Stimulated activated CD8-positive, alpha-beta memory T cell treated with anti-CD3 and anti-CD28 coated beads, Interleukin-4, amount 100 ng/mL, for 24 hours (primary cell): ENCODE measurements around the gene B4GALNT4.
"Not testable (repeated sequence)": the region's sequence is repeated elsewhere in the genome, so short reads cannot be mapped to it uniquely, and the experiment has no call there.

Experiments
- DNase-seq: peaks from one replicate; pipeline ENCODE4 v3.0.0-alpha.2; 2020; ENCODE audit warnings: low read depth

B4GALNT4 gene

DNA sequence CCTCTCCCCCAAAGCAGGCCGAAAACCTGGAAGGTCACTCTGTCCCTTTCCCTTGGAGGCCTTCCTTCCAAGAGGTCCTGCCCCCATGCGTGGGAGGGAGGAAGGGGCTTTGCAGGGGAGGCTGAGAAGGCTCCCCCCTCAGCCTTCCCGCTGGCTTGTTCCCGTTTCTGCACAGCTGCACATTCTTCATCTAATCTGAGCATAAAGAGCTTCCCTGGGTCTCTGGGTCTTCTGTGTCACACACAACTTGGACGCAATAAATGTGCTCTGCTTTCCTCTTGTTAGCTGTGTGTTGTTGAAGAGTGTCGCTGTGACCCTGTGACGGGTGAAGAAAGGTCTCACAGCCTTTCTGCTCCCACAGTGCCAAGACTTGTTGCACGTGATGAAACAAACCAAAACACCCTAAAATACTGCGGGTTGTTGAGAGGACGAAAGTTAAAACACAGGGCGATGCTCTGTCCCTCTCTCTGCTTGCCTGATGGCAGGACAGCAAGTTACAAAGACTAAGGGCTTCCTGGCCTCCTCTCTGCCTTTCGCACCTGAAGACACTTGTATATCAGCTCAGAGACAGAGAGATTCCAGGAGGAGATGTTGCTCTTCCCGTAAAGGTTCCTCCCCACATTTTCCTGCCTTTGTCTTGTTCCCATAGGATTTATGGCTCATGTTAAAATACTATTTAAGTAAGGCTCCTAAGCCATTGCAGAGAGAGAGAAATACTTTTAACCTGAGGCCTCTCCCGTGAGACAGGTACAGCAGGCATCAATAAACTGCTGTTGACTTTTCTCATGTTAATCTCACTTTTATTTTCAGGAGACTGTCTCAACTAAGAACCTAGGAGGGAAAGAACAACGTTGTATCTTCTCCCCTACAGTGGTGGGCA, 33.3 kb upstream of the B4GALNT4 start:
- DNase-seq = no peak

DNA sequence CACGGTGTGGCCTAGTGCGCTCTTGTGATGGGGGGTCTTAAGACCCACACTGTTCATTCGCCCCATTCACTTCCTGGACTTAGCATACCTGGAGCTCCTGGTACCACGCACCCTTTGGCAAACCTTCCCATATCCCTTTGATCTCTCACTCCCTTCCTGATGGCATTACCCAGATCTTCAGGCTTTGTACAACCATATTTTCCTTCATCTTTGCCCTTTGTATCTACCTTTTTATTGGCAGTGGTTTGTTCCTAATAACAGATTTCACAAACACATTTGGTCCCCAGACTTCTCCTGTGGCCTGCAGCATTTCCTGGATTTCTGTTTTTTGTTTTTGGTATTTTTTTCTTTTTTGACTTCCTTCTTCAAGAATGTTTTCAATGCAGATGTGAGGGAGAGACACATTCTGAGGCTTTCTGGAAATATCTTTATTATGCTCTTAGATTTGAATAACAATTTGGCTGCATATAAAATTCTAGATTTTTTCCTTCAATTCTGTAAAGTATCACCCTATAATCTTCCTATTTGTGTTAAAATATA, 32.6 kb upstream of the B4GALNT4 start:
- DNase-seq = no peak

DNA sequence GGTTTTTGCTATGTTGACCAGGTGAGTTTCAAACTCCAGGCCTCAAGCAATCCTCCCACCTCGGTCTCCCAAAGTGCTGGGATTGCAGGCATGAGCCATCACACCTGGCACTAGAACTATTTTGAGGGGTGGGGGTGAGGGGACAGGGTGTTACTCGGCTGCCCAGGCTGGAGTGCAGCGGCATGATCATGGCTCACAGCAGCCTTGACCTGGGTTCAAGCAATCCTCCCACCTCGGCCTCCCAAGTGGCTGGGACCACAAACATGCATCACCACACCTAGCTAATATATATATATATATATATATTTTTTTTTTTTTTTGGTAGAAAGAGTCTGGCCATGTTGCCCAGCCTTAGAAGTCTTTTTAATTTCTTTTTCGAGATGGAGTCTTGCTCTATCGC, 31.6 kb upstream of the B4GALNT4 start:
- no peak for DNase-seq

DNA sequence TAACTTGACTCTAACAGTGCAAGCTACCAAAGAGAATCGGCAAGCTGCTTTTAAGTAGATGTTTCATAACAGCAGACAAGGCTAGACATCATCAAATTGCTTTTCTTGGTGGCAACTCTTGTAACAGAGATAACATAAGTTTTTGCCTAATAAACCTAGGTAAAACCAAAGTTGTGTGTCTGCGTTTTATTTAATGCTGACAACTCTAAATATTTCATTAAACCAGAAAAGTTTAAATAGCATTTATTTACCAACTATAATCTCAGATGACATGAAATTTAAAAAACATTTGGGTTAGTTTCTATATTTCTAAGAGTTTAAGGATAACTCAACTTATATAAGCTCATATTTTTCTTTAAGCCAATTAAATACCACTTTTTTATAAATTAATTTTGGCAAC, 29.3 kb upstream of the B4GALNT4 start:
- DNase-seq = no peak

DNA sequence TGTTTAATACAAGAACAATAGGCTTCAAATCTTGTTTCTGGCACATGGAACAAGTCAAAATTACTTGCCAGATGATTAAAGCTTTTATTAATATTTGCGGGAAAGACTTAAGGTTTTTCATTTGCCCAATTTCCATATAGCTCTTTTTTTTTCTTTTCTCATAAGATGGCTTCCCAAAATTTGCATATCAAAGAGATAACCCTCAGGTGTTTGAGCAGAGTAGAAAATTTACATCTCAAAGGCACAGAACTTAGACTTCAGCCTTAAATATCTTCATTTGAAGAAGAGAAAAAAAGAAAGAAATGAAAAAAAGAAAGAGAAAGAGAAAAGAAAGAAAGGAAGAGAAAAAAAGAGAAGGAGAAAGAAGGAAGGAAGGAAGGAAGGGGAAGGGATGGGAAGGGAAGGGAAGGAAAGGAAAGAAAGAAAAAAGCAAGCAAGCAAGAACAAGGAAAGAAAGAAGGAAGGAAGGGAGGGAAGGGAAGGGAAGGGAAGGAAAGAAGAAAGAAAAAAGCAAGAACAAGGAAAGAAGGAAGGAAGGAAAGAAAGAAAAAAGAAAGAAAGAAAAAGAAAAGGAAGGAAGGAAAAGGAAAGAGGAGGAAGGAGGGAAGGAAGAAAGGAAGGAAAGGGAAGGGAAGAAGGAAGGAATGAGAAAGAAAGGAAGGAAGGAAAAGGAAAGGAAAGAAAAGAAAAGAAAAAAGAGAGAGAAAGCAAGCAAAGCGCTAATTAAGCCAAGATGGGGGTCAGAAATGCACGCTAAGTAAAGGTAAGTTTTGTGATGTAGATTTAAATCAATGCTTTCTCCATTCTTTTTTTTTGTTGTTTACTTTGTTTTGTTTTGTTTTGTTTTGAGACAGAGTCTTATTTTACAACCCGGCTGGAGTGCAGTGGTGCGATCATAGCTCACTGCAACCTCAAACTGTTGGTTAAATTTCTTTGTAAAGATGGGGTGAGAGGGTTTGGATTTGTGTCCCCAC, 28.5 kb upstream of the B4GALNT4 start:
- no peak for DNase-seq

DNA sequence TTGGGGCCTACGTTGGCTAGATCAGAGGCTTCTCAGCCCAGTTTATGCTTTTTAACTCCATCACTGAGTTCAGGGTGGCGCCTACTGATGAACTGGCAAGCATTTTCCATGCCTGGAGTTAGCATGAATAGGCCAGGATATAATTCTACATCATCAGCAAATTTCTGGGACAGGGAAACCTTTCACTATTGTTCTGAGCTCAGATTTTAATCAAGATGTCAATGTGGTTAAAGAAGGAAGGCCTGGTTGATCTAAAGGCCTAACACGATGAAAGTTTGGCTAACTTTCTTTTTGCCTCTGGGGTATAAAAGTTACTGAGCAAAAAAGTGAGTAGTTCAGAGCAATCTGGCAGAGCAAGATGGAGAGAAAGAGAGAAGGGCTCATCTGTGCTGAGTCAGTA, 27.0 kb upstream of the B4GALNT4 start:
- DNase-seq = no peak

- DNase-seq = no peak
Measured at GRCh38 chr11:344836-345578, 24.3 kb upstream of the B4GALNT4 start.

DNA sequence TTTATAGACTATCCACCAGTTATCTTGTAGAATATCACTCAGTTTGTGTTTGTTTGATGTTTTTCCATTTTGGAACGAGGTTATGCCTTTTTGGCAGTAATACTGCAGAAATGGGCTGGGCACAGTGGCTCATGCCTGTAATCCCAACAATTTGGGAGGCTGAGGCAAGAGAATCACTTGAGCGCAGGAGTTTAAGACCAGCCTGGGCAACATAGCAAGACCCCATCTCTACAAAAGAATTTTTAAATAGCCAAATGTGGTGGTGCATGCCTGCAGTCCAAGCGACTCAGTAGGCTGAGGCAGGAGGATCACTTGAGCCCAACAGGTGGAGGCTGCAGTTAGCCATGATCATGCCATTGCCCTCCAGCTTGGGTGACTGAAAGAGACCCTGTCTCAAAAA, 22.8 kb upstream of the B4GALNT4 start:
- no peak for DNase-seq

GRCh38 chr11:349270-349954, 19.9 kb upstream of the B4GALNT4 start:
- not testable (repeated sequence) for DNase-seq

GRCh38 chr11:350033-350722, 19.1 kb upstream of the B4GALNT4 start:
- DNase-seq = not testable (repeated sequence)

DNA sequence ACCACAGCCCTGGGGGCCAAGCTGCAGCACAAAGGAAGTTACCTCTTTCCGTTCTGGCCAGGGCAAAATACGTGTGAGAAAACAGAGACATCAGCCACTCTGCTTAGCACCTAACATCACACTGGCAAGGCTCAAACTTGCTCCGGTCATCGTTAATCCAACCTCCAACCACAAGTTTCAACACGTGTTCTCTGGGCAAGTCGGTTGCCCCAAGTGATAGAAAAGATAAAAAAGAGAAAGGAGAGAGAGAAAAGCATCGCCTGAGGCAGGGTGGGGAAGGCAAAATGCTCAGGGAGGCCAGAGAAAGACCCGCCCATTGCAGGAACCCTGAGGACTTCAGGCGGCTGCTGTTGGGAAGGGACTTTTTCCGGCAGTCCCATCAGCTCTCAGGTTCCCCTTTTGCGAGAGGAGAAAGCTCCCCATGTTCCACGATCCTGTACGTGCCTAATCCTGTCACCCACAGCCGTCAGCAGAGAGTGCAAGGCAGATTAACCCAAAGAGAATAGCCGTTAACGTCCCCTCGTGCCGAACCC, 18.5 kb upstream of the B4GALNT4 start:
- no peak for DNase-seq

DNA sequence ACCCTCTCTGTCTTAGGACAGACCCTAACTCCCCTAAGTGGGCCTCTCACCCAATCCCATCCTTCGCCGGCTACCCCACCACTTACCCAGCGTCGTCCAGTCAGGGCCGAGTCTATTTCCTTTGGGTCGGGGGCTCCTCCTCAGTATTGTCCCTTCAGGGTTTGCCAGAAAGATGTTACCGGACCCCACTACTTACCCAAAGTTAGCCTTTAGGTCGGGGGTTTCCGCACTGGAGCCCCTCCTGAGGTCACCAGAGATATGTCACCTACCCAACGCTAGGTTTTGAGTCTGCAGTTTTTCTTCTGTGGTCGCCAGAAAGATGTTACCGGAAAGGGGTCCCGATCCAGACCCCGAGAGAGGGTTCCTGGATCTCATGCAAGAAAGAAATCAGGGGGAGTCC, 17.9 kb upstream of the B4GALNT4 start:
- DNase-seq = no peak

DNA sequence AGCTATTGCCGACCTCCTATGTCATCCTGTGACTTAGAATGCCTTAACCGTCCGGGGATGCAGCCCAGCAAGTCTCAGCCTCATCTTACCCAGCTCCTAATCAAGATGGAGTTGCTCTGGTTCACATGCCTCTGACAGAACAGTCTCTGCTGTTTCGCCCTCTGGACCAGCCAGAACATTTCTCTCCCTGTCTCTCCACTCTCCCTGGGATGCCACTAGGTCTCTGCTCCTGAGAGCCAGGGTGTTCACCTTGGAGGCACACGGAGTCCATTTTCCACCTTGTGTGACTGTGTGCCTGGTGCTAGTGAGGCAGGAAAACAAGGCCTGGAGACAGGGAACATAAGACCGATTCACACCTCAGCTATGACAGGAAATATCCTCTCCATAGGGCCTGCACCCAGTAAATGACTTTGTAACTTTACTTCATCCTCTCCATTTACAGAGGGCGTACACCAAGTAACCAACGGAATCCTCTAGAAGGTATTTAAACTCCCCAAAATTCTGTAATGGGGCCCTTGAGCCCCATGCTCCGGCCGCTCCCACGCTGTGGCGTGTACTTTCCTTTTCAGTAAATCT, 16.8 kb upstream of the B4GALNT4 start:
- no peak for DNase-seq

DNA sequence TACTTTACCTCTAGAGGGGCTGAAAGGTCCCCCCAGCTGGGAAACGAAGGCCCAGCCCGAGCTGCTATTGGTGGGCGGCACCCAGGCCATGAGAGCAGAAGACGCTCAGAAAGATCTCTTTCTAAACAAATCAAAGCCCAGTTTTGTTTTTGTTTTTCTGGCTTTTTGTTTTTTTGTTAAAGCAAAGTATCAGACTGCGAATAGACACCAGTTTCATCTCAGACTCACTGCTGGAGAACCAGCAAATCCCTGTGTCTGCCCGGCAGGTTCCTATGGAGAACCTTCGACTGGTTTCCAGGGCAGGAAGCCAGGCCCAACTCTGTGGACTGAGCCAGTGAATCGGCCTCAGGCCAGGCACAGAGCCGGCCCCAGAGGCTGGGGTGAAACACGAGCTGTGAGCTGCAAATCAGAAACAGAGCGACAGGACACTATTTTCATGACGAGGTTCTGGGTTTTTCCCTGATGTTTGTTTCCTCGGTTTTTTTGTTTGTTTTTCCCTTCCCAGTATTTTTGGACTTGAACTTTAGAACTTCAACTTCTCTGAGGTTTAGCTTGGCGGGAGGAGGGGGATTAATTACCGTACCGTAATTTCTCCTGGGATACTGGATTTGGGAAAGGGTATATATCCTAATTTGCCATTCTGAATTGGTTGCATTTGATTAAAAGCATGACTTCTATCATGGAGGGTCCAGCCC, 16.0 kb upstream of the B4GALNT4 start:
- no peak for DNase-seq

GRCh38 chr11:355581-356458, 13.5 kb upstream of the B4GALNT4 start:
- DNase-seq = peak; percentile 79

GRCh38 chr11:356610-357009, 12.7 kb upstream of the B4GALNT4 start:
- no peak for DNase-seq

DNA sequence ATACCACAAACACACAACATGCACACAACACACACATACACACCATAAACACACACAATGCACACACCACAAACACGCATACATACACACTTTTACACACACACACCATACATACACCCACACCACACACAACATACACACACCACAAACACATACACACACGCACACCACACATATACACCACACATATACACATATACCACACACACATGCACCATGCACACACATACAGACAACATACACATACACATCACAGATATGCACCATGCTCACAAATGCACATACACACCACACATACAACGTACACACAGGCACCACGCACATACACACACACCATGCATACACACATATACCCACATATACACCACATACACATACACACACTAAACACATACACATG, 11.7 kb upstream of the B4GALNT4 start:
- no peak for DNase-seq

DNA sequence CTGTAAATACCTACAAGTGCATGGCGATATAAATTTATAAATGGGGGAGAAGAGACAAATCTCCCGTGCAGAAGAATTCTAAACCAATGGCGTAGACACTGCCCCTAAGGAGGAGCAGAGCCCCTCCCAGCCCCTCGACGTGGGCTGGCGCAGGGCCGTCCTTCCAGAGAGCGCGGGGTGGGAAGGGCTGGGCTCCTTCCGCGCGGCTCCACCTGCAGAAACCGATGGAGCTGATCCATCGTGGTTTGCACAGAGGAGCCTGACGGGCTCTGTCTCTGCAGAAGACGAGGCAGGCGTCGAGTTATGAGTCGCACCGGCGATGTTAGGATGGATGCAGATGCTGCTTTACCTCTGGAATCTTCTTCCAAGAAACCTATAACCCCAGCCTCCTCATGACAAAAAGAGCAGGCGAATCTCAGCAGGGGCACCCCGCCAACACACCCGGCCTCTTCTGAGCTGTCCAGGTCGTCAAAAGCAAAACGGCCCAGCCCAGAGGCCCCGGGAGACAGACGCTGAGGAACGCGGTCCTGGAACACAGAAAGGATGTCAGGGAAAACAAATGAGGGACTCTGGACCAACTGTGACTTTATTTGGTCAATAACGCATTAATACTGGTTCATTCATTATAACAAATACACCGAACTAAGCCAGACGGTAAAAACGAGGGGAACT, 11.0 kb upstream of the B4GALNT4 start:
- no peak for DNase-seq
